Measurements from ENCODE around the gene SPATA16.
"Not testable (repeated sequence)": the region's sequence is repeated elsewhere in the genome, so short reads cannot be mapped to it uniquely, and the experiment has no call there.

- not testable (repeated sequence) for TF ChIP-seq RERE (CRISPR knock-in tag; IDR thresholded peaks at IDR 0.05; ENCODE audit: low read depth); YY1 (IDR thresholded peaks at IDR 0.05; ENCODE audit: insufficient read depth, insufficient replicate concordance, low read depth, low read length)
- TF ChIP-seq, protein P1, sequence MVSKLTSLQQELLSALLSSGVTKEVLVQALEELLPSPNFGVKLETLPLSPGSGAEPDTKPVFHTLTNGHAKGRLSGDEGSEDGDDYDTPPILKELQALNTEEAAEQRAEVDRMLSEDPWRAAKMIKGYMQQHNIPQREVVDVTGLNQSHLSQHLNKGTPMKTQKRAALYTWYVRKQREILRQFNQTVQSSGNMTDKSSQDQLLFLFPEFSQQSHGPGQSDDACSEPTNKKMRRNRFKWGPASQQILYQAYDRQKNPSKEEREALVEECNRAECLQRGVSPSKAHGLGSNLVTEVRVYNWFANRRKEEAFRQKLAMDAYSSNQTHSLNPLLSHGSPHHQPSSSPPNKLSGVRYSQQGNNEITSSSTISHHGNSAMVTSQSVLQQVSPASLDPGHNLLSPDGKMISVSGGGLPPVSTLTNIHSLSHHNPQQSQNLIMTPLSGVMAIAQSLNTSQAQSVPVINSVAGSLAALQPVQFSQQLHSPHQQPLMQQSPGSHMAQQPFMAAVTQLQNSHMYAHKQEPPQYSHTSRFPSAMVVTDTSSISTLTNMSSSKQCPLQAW (CRISPR knock-in tag; IDR thresholded peaks at IDR 0.05), result not testable (repeated sequence)
Observed at GRCh38 chr3:172866726-172867350, 274.2 kb downstream of the SPATA16 start.
